AG08395 (cell line): ENCODE measurements around the gene TYW1.
"Not testable (repeated sequence)": the region's sequence is repeated elsewhere in the genome, so short reads cannot be mapped to it uniquely, and the experiment has no call there.

Source experiments
- DNase-seq: peaks from one replicate; pipeline ENCODE4 v3.0.0; 2012; ENCODE audit warnings: mixed read lengths, low spot score

TYW1 gene

GRCh38 chr7:66996444-66997191 is at the start of gene TYW1:
TYW1 (plus strand) TSS chr7:66996833; CDS start chr7:66996979, 146 bp downstream.
- peak; percentile 80 for DNase-seq

GRCh38 chr7:66948480-66949109 is 48.0 kb upstream of the TYW1 start:
- no peak for DNase-seq

GRCh38 chr7:66950311-66950710 is 46.3 kb upstream of the TYW1 start:
- DNase-seq: no peak

GRCh38 chr7:66950763-66951162 is 45.9 kb upstream of the TYW1 start:
- DNase-seq: no peak

GRCh38 chr7:66952343-66953043 is 44.1 kb upstream of the TYW1 start:
- DNase-seq: peak; percentile 66

- DNase-seq: no peak
Measured at GRCh38 chr7:66953044-66953427, 43.6 kb upstream of the TYW1 start.

GRCh38 chr7:66957595-66958290 is 38.9 kb upstream of the TYW1 start:
- no peak for DNase-seq

GRCh38 chr7:66958538-66959350 is 37.9 kb upstream of the TYW1 start:
- DNase-seq: no peak

GRCh38 chr7:66960192-66960591 is 36.4 kb upstream of the TYW1 start:
- DNase-seq: no peak

GRCh38 chr7:66961096-66961495 is 35.5 kb upstream of the TYW1 start:
- DNase-seq: no peak

- DNase-seq: no peak
Measured at GRCh38 chr7:66964411-66964810, 32.2 kb upstream of the TYW1 start.

- no peak for DNase-seq
Measured at GRCh38 chr7:66967029-66967428, 29.6 kb upstream of the TYW1 start.

GRCh38 chr7:66969001-66969400 is 27.6 kb upstream of the TYW1 start:
- not testable (repeated sequence) for DNase-seq

GRCh38 chr7:66970310-66970709 is 26.3 kb upstream of the TYW1 start:
- DNase-seq: no peak

- no peak for DNase-seq
Measured at GRCh38 chr7:66974986-66975590, 21.5 kb upstream of the TYW1 start.

GRCh38 chr7:66978312-66978711 is 18.3 kb upstream of the TYW1 start:
- DNase-seq: not testable (repeated sequence)

GRCh38 chr7:66979013-66979412 is 17.6 kb upstream of the TYW1 start:
- DNase-seq: not testable (repeated sequence)

GRCh38 chr7:66980336-66980735 is 16.3 kb upstream of the TYW1 start:
- not testable (repeated sequence) for DNase-seq

GRCh38 chr7:66989552-66989951 is 7.1 kb upstream of the TYW1 start:
- DNase-seq: not testable (repeated sequence)

- not testable (repeated sequence) for DNase-seq
Measured at GRCh38 chr7:66994051-66994450, 2.6 kb upstream of the TYW1 start.

GRCh38 chr7:66994691-66995049 is 2.0 kb upstream of the TYW1 start:
- DNase-seq: peak; percentile 26
